Measurements from ENCODE around the gene C7orf33. TPM values are rescaled to one million over a fixed set of nuclear protein-coding genes. Genes with fewer than 3 reads are reported as not detected.

Gene C7orf33
- polyA plus RNA-seq, 3 donors = 0.05 TPM; not detected in 2

DNA sequence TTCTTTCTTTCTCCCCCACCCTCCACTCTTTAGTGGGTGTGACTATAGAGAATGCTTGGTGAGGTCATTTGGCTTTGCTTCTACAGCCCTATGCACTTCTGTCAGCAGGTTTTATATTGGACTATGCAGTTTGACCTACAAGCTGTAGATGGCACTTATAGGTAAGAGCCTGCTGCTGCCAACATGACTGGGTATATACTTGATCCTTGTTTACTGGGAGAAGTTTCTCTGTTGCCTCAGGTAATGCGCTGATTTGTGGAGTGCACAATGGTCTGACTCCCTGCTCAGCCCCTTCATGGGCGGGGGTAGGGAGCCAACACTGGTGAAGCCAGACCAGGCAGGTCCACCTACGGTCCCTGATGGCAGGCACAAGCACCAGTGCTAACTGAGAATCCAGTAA lies 33.7 kb upstream of the C7orf33 start:
- Histone ChIP-seq H3K27ac (ENCODE audit: low read depth in 1 of 2, low read length in 2 of 2) (no peak overlapping the region), H2AFZ (ENCODE audit: insufficient read depth, low read depth, low read length, poor library complexity, severe bottlenecking) (no peak overlapping the region), H3K4me1 (ENCODE audit: control insufficient read depth in 1 of 2, insufficient read depth in 2 of 2, low read length in 2 of 2) (no peaks in the 10 kb centered on the region), H3K36me3 (replicated peaks in 1 of 2; ENCODE audit: control insufficient read depth in 1 of 2, insufficient read depth in 2 of 2, low read length in 2 of 2) (no peaks in the 10 kb centered on the region), H3K9ac (ENCODE audit: insufficient read depth, low read length, poor library complexity, severe bottlenecking) (no peak overlapping the region), H3K4me2 (replicated peaks; ENCODE audit: extremely low read depth, low read length, poor library complexity, severe bottlenecking) (no peak overlapping the region), H3K9me3 (replicated peaks in 1 of 2; ENCODE audit: control insufficient read depth in 1 of 2, insufficient read depth in 1 of 2, low read length in 2 of 2) (no peaks in the 10 kb centered on the region), H3K79me2 (ENCODE audit: insufficient read depth, low read length) (no peaks in the 10 kb centered on the region), H3K4me3 (replicated peaks in 1 of 3; ENCODE audit: low read depth in 2 of 3, low read length in 3 of 3) (no peak overlapping the region), H3K27me3 (ENCODE audit: control insufficient read depth in 2 of 2, insufficient read depth in 2 of 2, low read length in 2 of 2) (no peaks in the 10 kb centered on the region), H4K20me1 (ENCODE audit: insufficient read depth, low read length) (no peaks in the 10 kb centered on the region)
- peaks cover 0 to 3% (median 0%) of the 10 kb centered on the region in 3 donors for H3K27me3 Mint-ChIP-seq (ENCODE audit: low read depth in 3 of 3)
- no peak overlapping the region for H3K27ac Mint-ChIP-seq
- H3K4me1 Mint-ChIP-seq = peaks cover 3% of the 10 kb centered on the region
- intact Hi-C loops (cut with micrococcal nuclease) = no loop called here
- peaks cover 0 to 2% of the 10 kb centered on the region in 2 donors for H3K36me3 Mint-ChIP-seq
- TF ChIP-seq, protein P1, sequence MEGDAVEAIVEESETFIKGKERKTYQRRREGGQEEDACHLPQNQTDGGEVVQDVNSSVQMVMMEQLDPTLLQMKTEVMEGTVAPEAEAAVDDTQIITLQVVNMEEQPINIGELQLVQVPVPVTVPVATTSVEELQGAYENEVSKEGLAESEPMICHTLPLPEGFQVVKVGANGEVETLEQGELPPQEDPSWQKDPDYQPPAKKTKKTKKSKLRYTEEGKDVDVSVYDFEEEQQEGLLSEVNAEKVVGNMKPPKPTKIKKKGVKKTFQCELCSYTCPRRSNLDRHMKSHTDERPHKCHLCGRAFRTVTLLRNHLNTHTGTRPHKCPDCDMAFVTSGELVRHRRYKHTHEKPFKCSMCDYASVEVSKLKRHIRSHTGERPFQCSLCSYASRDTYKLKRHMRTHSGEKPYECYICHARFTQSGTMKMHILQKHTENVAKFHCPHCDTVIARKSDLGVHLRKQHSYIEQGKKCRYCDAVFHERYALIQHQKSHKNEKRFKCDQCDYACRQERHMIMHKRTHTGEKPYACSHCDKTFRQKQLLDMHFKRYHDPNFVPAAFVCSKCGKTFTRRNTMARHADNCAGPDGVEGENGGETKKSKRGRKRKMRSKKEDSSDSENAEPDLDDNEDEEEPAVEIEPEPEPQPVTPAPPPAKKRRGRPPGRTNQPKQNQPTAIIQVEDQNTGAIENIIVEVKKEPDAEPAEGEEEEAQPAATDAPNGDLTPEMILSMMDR (IDR thresholded peaks at IDR 0.05) = no peak
- DNase-seq = no peak
- 93% methylated on average over 3 of the region's 3 CpGs for WGBS (ENCODE audit: insufficient coverage)
- no peak overlapping the region for H3K4me3 Mint-ChIP-seq
- H3K9me3 Mint-ChIP-seq = peaks cover 0 to 9% (median 2%) of the 10 kb centered on the region in 7 donors

DNA sequence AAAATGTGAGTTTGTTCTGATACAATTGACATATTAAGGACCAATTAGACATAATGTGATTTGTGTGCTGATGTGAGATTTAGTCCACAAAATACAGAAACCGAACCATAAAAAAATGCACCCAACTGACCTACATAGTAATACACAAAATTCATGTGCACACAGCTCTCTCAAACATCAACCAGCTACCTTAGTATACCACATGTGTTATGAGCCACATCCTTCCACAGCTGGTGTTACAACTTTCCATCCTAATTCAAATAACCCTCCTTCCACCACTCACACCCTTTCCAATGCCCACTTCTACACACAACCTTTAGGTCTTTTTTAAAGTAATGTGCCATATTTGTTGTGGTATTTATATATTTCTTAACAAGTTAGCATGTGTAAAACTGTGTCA lies 31.7 kb upstream of the C7orf33 start:
- H3K4me3 Mint-ChIP-seq = no peak overlapping the region
- H3K9me3 Mint-ChIP-seq = peaks cover 4 to 19% (median 8%) of the 10 kb centered on the region in 7 donors

More for the DNA sequence above, 31.7 kb upstream of the C7orf33 start:
- no peak overlapping the region for H3K9ac ChIP-seq (ENCODE audit: insufficient read depth, low read length, poor library complexity, severe bottlenecking)
- no peak overlapping the region for H3K27ac ChIP-seq (ENCODE audit: low read depth in 1 of 2, low read length in 2 of 2)
- H3K9me3 ChIP-seq (replicated peaks in 1 of 2; ENCODE audit: control insufficient read depth in 1 of 2, insufficient read depth in 1 of 2, low read length in 2 of 2) = peaks cover 0 to 4% of the 10 kb centered on the region in 2 donors
- H3K36me3 ChIP-seq (replicated peaks in 1 of 2; ENCODE audit: control insufficient read depth in 1 of 2, insufficient read depth in 2 of 2, low read length in 2 of 2) = no peaks in the 10 kb centered on the region
- H3K79me2 ChIP-seq (ENCODE audit: insufficient read depth, low read length) = no peaks in the 10 kb centered on the region
- no peaks in the 10 kb centered on the region for H4K20me1 ChIP-seq (ENCODE audit: insufficient read depth, low read length)
- no peak overlapping the region for H3K4me2 ChIP-seq (replicated peaks; ENCODE audit: extremely low read depth, low read length, poor library complexity, severe bottlenecking)
- H2AFZ ChIP-seq (ENCODE audit: insufficient read depth, low read depth, low read length, poor library complexity, severe bottlenecking) = no peak overlapping the region
- DNase-seq = no peak
- no peak overlapping the region for H3K4me3 ChIP-seq (replicated peaks in 1 of 3; ENCODE audit: low read depth in 2 of 3, low read length in 3 of 3)
- TF ChIP-seq, protein P1 (IDR thresholded peaks at IDR 0.05) = no peak
- peaks cover 6% of the 10 kb centered on the region in 2 donors for H3K4me1 ChIP-seq (ENCODE audit: control insufficient read depth in 1 of 2, insufficient read depth in 2 of 2, low read length in 2 of 2)
- Mint-ChIP-seq H3K4me1 (peaks cover 15% of the 10 kb centered on the region), H3K27ac (no peak overlapping the region), H3K36me3 (peaks cover 0 to 2% of the 10 kb centered on the region in 2 donors), H3K27me3 (ENCODE audit: low read depth in 3 of 3) (peaks cover 0 to 3% (median 0%) of the 10 kb centered on the region in 3 donors)
- intact Hi-C loops (cut with micrococcal nuclease) = no loop called here
- no peaks in the 10 kb centered on the region for H3K27me3 ChIP-seq (ENCODE audit: control insufficient read depth in 2 of 2, insufficient read depth in 2 of 2, low read length in 2 of 2)
- no CpG with 5 or more reads among the region's 1 CpG for WGBS (ENCODE audit: insufficient coverage)

Measured in CD14-positive monocyte (primary cell).